Measurements from ENCODE around the gene AKIP1. TPM values are rescaled to one million over a fixed set of nuclear protein-coding genes. Genes with fewer than 3 reads are reported as not detected.
A peak's percentile ranks its signal among the peaks of the same experiment; 100 is the strongest.

Gene AKIP1
- total RNA-seq, 1 experiment from 2014 or later: 26.0 TPM

DNA sequence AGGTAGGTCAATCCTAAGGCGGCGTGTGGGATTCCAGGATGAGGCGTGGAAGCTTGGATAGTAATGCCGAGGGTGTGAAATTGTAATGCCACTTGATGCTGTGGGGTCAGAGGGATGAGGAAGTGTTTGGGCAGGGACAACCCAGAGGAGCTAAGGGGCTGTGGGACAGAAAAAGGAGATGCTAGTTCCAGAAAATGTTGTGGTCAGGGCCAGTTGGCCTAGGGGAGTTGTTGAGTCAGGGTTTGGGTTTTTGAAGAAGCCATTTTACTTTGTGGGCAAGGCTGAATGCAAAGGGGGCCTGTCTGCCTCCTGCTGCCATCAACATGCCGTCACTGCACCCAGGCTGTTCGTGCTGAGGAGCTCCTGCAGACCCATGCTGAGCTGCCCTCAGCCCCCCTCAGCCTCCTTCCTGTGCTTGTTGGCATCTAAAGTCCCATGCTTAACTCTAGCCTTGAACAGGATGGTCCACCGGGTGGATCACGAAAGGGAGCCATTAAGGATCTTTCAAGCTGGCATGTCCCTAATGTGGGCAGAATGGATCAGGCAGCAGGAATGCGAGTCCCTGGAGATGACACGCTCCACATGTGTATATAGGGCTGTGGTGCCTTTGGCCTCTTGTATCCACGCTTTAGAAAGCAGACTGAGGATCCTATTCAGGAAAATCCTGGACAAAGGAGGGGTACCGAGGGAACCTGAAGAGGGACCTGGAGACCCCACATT, 19.6 kb downstream of the AKIP1 start:
- Mint-ChIP-seq H3K36me3 (no peaks in the 10 kb centered on the region), H3K27me3 (ENCODE audit: low read depth) (no peaks in the 10 kb centered on the region), H3K4me3 (no peak overlapping the region), H3K9me3 (no peaks in the 10 kb centered on the region), H3K4me1 (peaks cover 28% of the 10 kb centered on the region), H3K27ac (peak overlapping the region; percentile 32; the same call in 1 of the 2 replicates)
- ChIA-PET CTCF (interaction anchor here (0.8 to 1.5 kb wide), 2 partner anchors 20 to 29 kb away, joined by 3 to 4 read pairs; partner anchors contain the start of gene AKIP1), POLR2A (interaction anchor here (0.7 kb wide), 1 partner anchor 92 kb away, joined by 4 read pairs; no protein-coding TSS in a partner anchor)
- TF ChIP-seq ZNF232 (CRISPR knock-in tag; IDR thresholded peaks at IDR 0.05) (no peak), RELA (CRISPR knock-in tag; IDR thresholded peaks at IDR 0.05; ENCODE audit: borderline replicate concordance) (no peak), SP1 (CRISPR knock-in tag; conservative IDR thresholded peaks at IDR 0.05) (no peak)
- DNase-seq (ENCODE audit: low spot score) (no peak), ATAC-seq (no peak)

DNA sequence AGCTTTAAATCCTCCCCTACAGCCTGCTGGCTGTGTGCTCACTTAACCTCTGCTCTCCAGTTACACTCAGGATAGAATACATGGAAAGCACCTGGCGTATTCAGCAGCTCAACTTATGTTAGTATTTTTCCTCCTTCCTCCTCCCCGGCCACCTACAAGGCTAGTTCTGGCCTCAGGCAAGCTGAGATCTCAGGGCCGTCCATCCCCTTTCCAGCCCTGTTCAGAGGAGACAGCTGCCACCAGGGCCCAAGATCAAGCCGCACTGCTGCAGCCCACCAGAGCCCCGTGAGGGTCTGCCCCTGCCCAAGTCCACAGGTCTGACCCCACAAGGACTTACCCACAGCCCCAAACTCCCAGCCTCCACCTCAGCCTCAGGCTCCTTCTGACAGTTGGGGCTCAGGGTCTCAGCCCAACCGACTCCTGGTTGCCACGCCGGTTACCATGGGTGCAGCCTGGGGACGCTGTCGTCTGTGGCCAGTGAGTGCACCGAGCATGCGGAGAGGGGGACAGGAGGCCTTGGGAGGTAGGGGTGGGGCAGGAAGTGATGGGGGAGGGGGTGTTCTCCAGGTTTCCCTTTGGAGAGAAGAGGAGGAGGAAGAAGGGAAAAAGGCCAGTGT, 21.7 kb downstream of the AKIP1 start, which contains the start of gene C11orf16:
TSS of gene C11orf16 (minus strand) at position 384 of the 617 bp plus-strand sequence. CDS start 639 bp downstream, outside the sequence.
- TF ChIP-seq NFYB (CRISPR knock-in tag; conservative IDR thresholded peaks at IDR 0.05; ENCODE audit: low read depth) (no peak), JAZF1 (CRISPR knock-in tag; IDR thresholded peaks at IDR 0.05) (no peak), NR3C1 (CRISPR knock-in tag; conservative IDR thresholded peaks at IDR 0.05; ENCODE audit: low read depth) (no peak), TEAD1 (CRISPR knock-in tag; IDR thresholded peaks at IDR 0.05) (no peak)
- TF ChIP-seq, protein P1, sequence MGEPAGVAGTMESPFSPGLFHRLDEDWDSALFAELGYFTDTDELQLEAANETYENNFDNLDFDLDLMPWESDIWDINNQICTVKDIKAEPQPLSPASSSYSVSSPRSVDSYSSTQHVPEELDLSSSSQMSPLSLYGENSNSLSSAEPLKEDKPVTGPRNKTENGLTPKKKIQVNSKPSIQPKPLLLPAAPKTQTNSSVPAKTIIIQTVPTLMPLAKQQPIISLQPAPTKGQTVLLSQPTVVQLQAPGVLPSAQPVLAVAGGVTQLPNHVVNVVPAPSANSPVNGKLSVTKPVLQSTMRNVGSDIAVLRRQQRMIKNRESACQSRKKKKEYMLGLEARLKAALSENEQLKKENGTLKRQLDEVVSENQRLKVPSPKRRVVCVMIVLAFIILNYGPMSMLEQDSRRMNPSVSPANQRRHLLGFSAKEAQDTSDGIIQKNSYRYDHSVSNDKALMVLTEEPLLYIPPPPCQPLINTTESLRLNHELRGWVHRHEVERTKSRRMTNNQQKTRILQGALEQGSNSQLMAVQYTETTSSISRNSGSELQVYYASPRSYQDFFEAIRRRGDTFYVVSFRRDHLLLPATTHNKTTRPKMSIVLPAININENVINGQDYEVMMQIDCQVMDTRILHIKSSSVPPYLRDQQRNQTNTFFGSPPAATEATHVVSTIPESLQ (CRISPR knock-in tag; IDR thresholded peaks at IDR 0.05): no peak
- TF ChIP-seq, protein P2, sequence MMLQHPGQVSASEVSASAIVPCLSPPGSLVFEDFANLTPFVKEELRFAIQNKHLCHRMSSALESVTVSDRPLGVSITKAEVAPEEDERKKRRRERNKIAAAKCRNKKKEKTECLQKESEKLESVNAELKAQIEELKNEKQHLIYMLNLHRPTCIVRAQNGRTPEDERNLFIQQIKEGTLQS (CRISPR knock-in tag; conservative IDR thresholded peaks at IDR 0.05): no peak
- TF ChIP-seq, protein P3, sequence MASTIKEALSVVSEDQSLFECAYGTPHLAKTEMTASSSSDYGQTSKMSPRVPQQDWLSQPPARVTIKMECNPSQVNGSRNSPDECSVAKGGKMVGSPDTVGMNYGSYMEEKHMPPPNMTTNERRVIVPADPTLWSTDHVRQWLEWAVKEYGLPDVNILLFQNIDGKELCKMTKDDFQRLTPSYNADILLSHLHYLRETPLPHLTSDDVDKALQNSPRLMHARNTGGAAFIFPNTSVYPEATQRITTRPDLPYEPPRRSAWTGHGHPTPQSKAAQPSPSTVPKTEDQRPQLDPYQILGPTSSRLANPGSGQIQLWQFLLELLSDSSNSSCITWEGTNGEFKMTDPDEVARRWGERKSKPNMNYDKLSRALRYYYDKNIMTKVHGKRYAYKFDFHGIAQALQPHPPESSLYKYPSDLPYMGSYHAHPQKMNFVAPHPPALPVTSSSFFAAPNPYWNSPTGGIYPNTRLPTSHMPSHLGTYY (CRISPR knock-in tag; IDR thresholded peaks at IDR 0.05): no peak
- TF ChIP-seq, protein P4, sequence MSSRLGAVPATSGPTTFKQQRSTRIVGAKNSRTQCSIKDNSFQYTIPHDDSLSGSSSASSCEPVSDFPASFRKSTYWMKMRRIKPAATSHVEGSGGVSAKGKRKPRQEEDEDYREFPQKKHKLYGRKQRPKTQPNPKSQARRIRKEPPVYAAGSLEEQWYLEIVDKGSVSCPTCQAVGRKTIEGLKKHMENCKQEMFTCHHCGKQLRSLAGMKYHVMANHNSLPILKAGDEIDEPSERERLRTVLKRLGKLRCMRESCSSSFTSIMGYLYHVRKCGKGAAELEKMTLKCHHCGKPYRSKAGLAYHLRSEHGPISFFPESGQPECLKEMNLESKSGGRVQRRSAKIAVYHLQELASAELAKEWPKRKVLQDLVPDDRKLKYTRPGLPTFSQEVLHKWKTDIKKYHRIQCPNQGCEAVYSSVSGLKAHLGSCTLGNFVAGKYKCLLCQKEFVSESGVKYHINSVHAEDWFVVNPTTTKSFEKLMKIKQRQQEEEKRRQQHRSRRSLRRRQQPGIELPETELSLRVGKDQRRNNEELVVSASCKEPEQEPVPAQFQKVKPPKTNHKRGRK (CRISPR knock-in tag; IDR thresholded peaks at IDR 0.05; ENCODE audit: borderline replicate concordance): no peak
- TF ChIP-seq, protein P5, sequence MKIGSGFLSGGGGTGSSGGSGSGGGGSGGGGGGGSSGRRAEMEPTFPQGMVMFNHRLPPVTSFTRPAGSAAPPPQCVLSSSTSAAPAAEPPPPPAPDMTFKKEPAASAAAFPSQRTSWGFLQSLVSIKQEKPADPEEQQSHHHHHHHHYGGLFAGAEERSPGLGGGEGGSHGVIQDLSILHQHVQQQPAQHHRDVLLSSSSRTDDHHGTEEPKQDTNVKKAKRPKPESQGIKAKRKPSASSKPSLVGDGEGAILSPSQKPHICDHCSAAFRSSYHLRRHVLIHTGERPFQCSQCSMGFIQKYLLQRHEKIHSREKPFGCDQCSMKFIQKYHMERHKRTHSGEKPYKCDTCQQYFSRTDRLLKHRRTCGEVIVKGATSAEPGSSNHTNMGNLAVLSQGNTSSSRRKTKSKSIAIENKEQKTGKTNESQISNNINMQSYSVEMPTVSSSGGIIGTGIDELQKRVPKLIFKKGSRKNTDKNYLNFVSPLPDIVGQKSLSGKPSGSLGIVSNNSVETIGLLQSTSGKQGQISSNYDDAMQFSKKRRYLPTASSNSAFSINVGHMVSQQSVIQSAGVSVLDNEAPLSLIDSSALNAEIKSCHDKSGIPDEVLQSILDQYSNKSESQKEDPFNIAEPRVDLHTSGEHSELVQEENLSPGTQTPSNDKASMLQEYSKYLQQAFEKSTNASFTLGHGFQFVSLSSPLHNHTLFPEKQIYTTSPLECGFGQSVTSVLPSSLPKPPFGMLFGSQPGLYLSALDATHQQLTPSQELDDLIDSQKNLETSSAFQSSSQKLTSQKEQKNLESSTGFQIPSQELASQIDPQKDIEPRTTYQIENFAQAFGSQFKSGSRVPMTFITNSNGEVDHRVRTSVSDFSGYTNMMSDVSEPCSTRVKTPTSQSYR (CRISPR knock-in tag; IDR thresholded peaks at IDR 0.05): no peak
- TF ChIP-seq, protein P6, sequence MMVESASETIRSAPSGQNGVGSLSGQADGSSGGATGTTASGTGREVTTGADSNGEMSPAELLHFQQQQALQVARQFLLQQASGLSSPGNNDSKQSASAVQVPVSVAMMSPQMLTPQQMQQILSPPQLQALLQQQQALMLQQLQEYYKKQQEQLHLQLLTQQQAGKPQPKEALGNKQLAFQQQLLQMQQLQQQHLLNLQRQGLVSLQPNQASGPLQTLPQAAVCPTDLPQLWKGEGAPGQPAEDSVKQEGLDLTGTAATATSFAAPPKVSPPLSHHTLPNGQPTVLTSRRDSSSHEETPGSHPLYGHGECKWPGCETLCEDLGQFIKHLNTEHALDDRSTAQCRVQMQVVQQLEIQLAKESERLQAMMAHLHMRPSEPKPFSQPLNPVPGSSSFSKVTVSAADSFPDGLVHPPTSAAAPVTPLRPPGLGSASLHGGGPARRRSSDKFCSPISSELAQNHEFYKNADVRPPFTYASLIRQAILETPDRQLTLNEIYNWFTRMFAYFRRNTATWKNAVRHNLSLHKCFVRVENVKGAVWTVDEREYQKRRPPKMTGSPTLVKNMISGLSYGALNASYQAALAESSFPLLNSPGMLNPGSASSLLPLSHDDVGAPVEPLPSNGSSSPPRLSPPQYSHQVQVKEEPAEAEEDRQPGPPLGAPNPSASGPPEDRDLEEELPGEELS (CRISPR knock-in tag; IDR thresholded peaks at IDR 0.05): no peak
- TF ChIP-seq, protein P7, sequence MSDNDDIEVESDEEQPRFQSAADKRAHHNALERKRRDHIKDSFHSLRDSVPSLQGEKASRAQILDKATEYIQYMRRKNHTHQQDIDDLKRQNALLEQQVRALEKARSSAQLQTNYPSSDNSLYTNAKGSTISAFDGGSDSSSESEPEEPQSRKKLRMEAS (CRISPR knock-in tag; IDR thresholded peaks at IDR 0.05): no peak
- POLR2A ChIA-PET: interaction anchor here (0.5 to 0.6 kb wide), 2 partner anchors 28 to 123 kb away, joined by 3 to 5 read pairs; no protein-coding TSS in a partner anchor
- Mint-ChIP-seq H3K36me3 (no peaks in the 10 kb centered on the region), H3K27ac (no peak within 1 kb of the TSS), H3K27me3 (ENCODE audit: low read depth) (no peaks in the 10 kb centered on the region), H3K4me3 (no peak within 1 kb of the TSS), H3K9me3 (no peaks in the 10 kb centered on the region), H3K4me1 (peaks cover 25% of the 10 kb centered on the region)
- CTCF ChIA-PET: interaction anchor here (0.7 to 2.8 kb wide), 7 partner anchors 9 to 205 kb away, joined by 4 to 20 read pairs (median 5); partner anchors contain the start of gene TMEM9B
- DNase-seq (ENCODE audit: low spot score) (peak; percentile 43), ATAC-seq (peak; percentile 71)
